H9 (cell line): ENCODE measurements around the gene UBE2L6. TPM values are rescaled to one million over a fixed set of nuclear protein-coding genes. Genes with fewer than 3 reads are reported as not detected.

Source experiments
- DNase-seq: peaks from one replicate; pipeline ENCODE4 v3.0.0-alpha.2; 2017
- H2AFZ ChIP-seq: one replicate; pipeline ENCODE4 v1.6.1; 2013; ENCODE audit warnings: mild to moderate bottlenecking, low read length, control low read depth, moderate library complexity
- H2AK5ac ChIP-seq: 2 replicates; pipeline ENCODE4 v1.6.1; 2013; ENCODE audit warnings: low read length, control low read depth, mixed read lengths; ENCODE audit not compliant: insufficient read length
- H2BK120ac ChIP-seq: one replicate; pipeline ENCODE4 v1.6.1; 2013; ENCODE audit warnings: low read depth, mild to moderate bottlenecking, low read length, control low read depth, inconsistent platforms; ENCODE audit not compliant: poor library complexity, severe bottlenecking
- H2BK12ac ChIP-seq: 2 replicates; pipeline ENCODE4 v1.6.1; 2013; ENCODE audit warnings: low read length, control low read depth, mixed read lengths, low read depth; ENCODE audit not compliant: insufficient read length
- H2BK15ac ChIP-seq: 2 replicates; pipeline ENCODE4 v1.6.1; 2013; ENCODE audit warnings: low read depth, low read length, control low read depth
- H2BK20ac ChIP-seq: one replicate; pipeline ENCODE4 v1.6.1; 2013; ENCODE audit warnings: low read depth, mild to moderate bottlenecking, low read length, control low read depth, inconsistent platforms; ENCODE audit not compliant: poor library complexity, severe bottlenecking
- H2BK5ac ChIP-seq: 2 replicates; pipeline ENCODE4 v1.6.1; 2013; ENCODE audit warnings: low read length, control low read depth, mixed read lengths; ENCODE audit not compliant: insufficient read length
- H3K14ac ChIP-seq: 2 replicates; pipeline ENCODE4 v1.6.1; 2013; ENCODE audit warnings: low read length, control low read depth; ENCODE audit not compliant: insufficient read depth
- H3K18ac ChIP-seq: 2 replicates; pipeline ENCODE4 v1.6.1; 2013; ENCODE audit warnings: low read depth, mild to moderate bottlenecking, mixed read lengths, low read length, control low read depth; ENCODE audit not compliant: insufficient read length
- H3K23ac ChIP-seq: 2 replicates; pipeline ENCODE4 v1.6.1; 2013; ENCODE audit warnings: low read length, control low read depth, mixed read lengths, low read depth; ENCODE audit not compliant: insufficient read length
- H3K23me2 ChIP-seq: 2 replicates; pipeline ENCODE4 v1.6.1; 2013; ENCODE audit warnings: low read depth, mild to moderate bottlenecking, mixed read lengths, low read length, control low read depth; ENCODE audit not compliant: insufficient read length, poor library complexity, severe bottlenecking
- H3K27ac ChIP-seq: 2 replicates; pipeline ENCODE4 v1.5.1; 2013; ENCODE audit warnings: low read length, control low read depth, mixed read lengths, low read depth; ENCODE audit not compliant: insufficient read length
- H3K27me3 ChIP-seq: 2 replicates; pipeline ENCODE4 v1.6.1; 2013; ENCODE audit warnings: low read length, control low read depth, inconsistent platforms; ENCODE audit not compliant: insufficient read depth
- H3K4ac ChIP-seq: 2 replicates; pipeline ENCODE4 v1.6.1; 2013; ENCODE audit warnings: low read depth, mild to moderate bottlenecking, control low read depth, inconsistent platforms, low read length, moderate library complexity
- H3K4me1 ChIP-seq: 2 replicates; pipeline ENCODE4 v1.6.1; 2013; ENCODE audit warnings: low read length, control low read depth, inconsistent platforms; ENCODE audit not compliant: insufficient read depth
- H3K4me2 ChIP-seq: 2 replicates; pipeline ENCODE4 v1.6.1; 2013; ENCODE audit warnings: low read length, control low read depth, mixed read lengths; ENCODE audit not compliant: insufficient read length, insufficient read depth
- H3K56ac ChIP-seq: 2 replicates; pipeline ENCODE4 v1.6.1; 2013; ENCODE audit warnings: low read depth, mild to moderate bottlenecking, mixed read lengths, low read length, control low read depth; ENCODE audit not compliant: insufficient read length
- H3K79me1 ChIP-seq: 2 replicates; pipeline ENCODE4 v1.6.1; 2013; ENCODE audit warnings: low read depth, mild to moderate bottlenecking, moderate library complexity, low read length, control low read depth, inconsistent platforms; ENCODE audit not compliant: insufficient read depth, poor library complexity, severe bottlenecking
- H3K79me2 ChIP-seq: 2 replicates; pipeline ENCODE4 v1.6.1; 2013; ENCODE audit warnings: low read length, control low read depth, inconsistent platforms; ENCODE audit not compliant: insufficient read depth
- H3K9ac ChIP-seq: 2 replicates; pipeline ENCODE4 v1.6.1; 2013; ENCODE audit warnings: low read length, control low read depth, mixed read lengths; ENCODE audit not compliant: insufficient read length; ENCODE audit errors: extremely low read depth
- H3K9me3 ChIP-seq: one replicate; pipeline ENCODE4 v1.6.1; 2013; ENCODE audit warnings: low read depth, low read length, inconsistent platforms; ENCODE audit not compliant: control insufficient read depth
- H3T11ph ChIP-seq: one replicate; pipeline ENCODE4 v1.6.1; 2013; ENCODE audit warnings: mild to moderate bottlenecking, low read length, control low read depth, inconsistent platforms
- H4K20me1 ChIP-seq: one replicate; pipeline ENCODE4 v1.6.1; 2013; ENCODE audit not compliant: control insufficient read depth, insufficient read length, insufficient read depth
- H4K5ac ChIP-seq: 2 replicates; pipeline ENCODE4 v1.6.1; 2013; ENCODE audit warnings: low read depth, mild to moderate bottlenecking, mixed read lengths, low read length, control low read depth; ENCODE audit not compliant: insufficient read length
- H4K8ac ChIP-seq: replicated peaks from 2 replicates; pipeline ENCODE4 v1.6.1; 2013; ENCODE audit warnings: low read length, control low read depth, mixed read lengths, low read depth; ENCODE audit not compliant: insufficient read length
- H4K91ac ChIP-seq: 2 replicates; pipeline ENCODE4 v1.6.1; 2013; ENCODE audit warnings: low read depth, mild to moderate bottlenecking, moderate library complexity, mixed read lengths, low read length, control low read depth; ENCODE audit not compliant: insufficient read length
- H3K27ac Mint-ChIP-seq, 3 experiments: 2 replicates in 2 of 3; 3 replicates in 1 of 3; pipeline ENCODE4 v1.8.0; 2020 to 2021; ENCODE audit warnings: mixed read lengths in 3 of 3, mild to moderate bottlenecking in 1 of 3, moderate library complexity in 1 of 3
- H3K27me3 Mint-ChIP-seq: 2 replicates; pipeline ENCODE4 v1.8.0; 2021; ENCODE audit warnings: low read depth, mild to moderate bottlenecking, moderate library complexity, mixed read lengths
- H3K36me3 Mint-ChIP-seq, 3 experiments: 2 replicates in 2 of 3; 3 replicates in 1 of 3; pipeline ENCODE4 v1.8.0; 2020 to 2021; ENCODE audit warnings: low read depth in 3 of 3, mixed read lengths in 3 of 3; ENCODE audit not compliant: insufficient read depth in 1 of 3
- H3K4me1 Mint-ChIP-seq, 2 experiments: 2 replicates each; pipeline ENCODE4 v1.8.0; 2020; ENCODE audit warnings: mixed read lengths in 2 of 2
- H3K4me3 Mint-ChIP-seq, 2 experiments: 2 replicates in 1 of 2; 3 replicates in 1 of 2; pipeline ENCODE4 v1.8.0; 2020 to 2021; ENCODE audit warnings: mild to moderate bottlenecking in 2 of 2, mixed read lengths in 2 of 2, moderate library complexity in 1 of 2
- H3K9me3 Mint-ChIP-seq, 2 experiments: 2 replicates in 1 of 2; 3 replicates in 1 of 2; pipeline ENCODE4 v1.8.0; 2020; ENCODE audit warnings: mild to moderate bottlenecking in 2 of 2, mixed read lengths in 2 of 2, moderate library complexity in 1 of 2
- WGBS: extraction: QIAGEN DNeasy Blood & Tissue Kit; methylation state at CpG from one replicate; pipeline ENCODE4 v1.1.7; 2013; ENCODE audit warnings: missing lambda C conversion rate, low lambda C conversion rate, mixed read lengths; ENCODE audit not compliant: insufficient read length; ENCODE audit errors: extremely low coverage; 5-methylcytosine and 5-hydroxymethylcytosine counted together
- total RNA-seq: library from RNA; stranded (reverse); gene quantifications from 2 replicates; pipeline ENCODE4 v1.2.1, GENCODE V29; 2021
- TF ChIP-seq, protein P1 (sequence below): fragments of 200-600 bp; sonication (generic); conservative IDR thresholded peaks from 3 replicates; pipeline ENCODE4 v1.8.0; 2021; ENCODE audit warnings: antibody characterized with exemption, mild to moderate bottlenecking

The UBE2L6 gene
- total RNA-seq, 1 experiment from 2014 or later: 38.9 TPM

DNA sequence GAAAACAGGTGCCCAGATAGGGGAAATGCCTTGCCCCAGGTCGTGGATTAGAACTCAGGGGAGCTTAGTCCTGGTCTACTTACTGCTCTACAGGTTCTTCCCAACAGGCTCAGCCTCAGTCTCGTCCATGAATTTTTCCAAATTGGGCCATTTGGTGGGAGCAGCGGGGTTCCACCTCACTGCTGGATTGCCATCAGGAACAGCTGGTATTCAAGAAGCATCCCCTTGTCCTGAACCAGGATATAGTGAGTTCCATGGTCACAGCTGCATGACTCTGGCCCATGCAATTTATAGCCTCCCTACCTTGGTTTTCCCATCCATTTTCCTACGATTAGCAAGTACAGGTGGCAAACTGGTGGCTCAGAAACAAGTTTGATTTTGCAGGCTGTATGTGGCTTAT is 6.6 kb upstream of the UBE2L6 start:
- TF ChIP-seq, protein P1, sequence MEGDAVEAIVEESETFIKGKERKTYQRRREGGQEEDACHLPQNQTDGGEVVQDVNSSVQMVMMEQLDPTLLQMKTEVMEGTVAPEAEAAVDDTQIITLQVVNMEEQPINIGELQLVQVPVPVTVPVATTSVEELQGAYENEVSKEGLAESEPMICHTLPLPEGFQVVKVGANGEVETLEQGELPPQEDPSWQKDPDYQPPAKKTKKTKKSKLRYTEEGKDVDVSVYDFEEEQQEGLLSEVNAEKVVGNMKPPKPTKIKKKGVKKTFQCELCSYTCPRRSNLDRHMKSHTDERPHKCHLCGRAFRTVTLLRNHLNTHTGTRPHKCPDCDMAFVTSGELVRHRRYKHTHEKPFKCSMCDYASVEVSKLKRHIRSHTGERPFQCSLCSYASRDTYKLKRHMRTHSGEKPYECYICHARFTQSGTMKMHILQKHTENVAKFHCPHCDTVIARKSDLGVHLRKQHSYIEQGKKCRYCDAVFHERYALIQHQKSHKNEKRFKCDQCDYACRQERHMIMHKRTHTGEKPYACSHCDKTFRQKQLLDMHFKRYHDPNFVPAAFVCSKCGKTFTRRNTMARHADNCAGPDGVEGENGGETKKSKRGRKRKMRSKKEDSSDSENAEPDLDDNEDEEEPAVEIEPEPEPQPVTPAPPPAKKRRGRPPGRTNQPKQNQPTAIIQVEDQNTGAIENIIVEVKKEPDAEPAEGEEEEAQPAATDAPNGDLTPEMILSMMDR: no peak
- peaks cover 2% of the 10 kb centered on the region; the same call in 1 of the 2 replicates for H3K27me3 Mint-ChIP-seq
- no peaks in the 10 kb centered on the region for H3K9me3 ChIP-seq
- H3K27ac ChIP-seq: no peak overlapping the region
- no peaks in the 10 kb centered on the region for H4K20me1 ChIP-seq
- H3T11ph ChIP-seq: no peak overlapping the region
- H2AFZ ChIP-seq: no peak overlapping the region
- no peaks in the 10 kb centered on the region; the same call in 1 of the 2 replicates for H3K27me3 ChIP-seq
- H3K36me3 Mint-ChIP-seq: peaks cover 0 to 2% (median 0%) of the 10 kb centered on the region in 3 experiments; a peak in 1 of 7 replicates
- no peak overlapping the region for H4K8ac ChIP-seq
- WGBS: no CpG with 5 or more reads among the region's 4 CpGs
- no peak overlapping the region for H2BK12ac ChIP-seq
- no peak overlapping the region for H3K23ac ChIP-seq
- H3K23me2 ChIP-seq: no peaks in the 10 kb centered on the region
- peaks cover 16 to 23% of the 10 kb centered on the region in 2 experiments for H3K4me1 Mint-ChIP-seq
- no peaks in the 10 kb centered on the region for H3K79me1 ChIP-seq
- H3K4me1 ChIP-seq: peaks cover 6% of the 10 kb centered on the region; the same call in 1 of the 2 replicates
- H3K9me3 Mint-ChIP-seq: no peaks in the 10 kb centered on the region
- H2BK5ac ChIP-seq: no peak overlapping the region
- no peak overlapping the region; a peak in 1 of 5 replicates for H3K4me3 Mint-ChIP-seq
- no peak overlapping the region for H4K91ac ChIP-seq
- H3K56ac ChIP-seq: no peak overlapping the region
- H3K4me2 ChIP-seq: no peak overlapping the region
- no peaks in the 10 kb centered on the region for H3K79me2 ChIP-seq
- no peak overlapping the region for H3K4ac ChIP-seq
- no peak overlapping the region for H3K14ac ChIP-seq
- no peak overlapping the region for H3K18ac ChIP-seq
- H2BK15ac ChIP-seq: no peak overlapping the region
- no peak for DNase-seq
- no peak overlapping the region for H3K9ac ChIP-seq
- no peak overlapping the region for H2BK20ac ChIP-seq
- H3K27ac Mint-ChIP-seq: peak overlapping the region in 2 of 3 experiments; percentile 36 to 79; a peak in 3 of 7 replicates
- H2BK120ac ChIP-seq: no peak overlapping the region
- H4K5ac ChIP-seq: no peak overlapping the region
- no peak overlapping the region for H2AK5ac ChIP-seq
